Lower leg skin (tissue), 4 donors: ENCODE results near the gene PRR9. TPM values are rescaled to one million over a fixed set of nuclear protein-coding genes. Genes with fewer than 3 reads are reported as not detected.

Experiments used
- DNase-seq, 2 donors: peaks; one replicate each; pipeline ENCODE4 v3.0.0-alpha.2; 2019; ENCODE audit warnings: low spot score in 2 of 2
- H3K4me3 ChIP-seq: fragments of 200-600 bp; sonication (generic); 2 replicates; pipeline ENCODE4 v1.5.1; 2017; ENCODE audit warnings: mild to moderate bottlenecking, low read depth; ENCODE audit not compliant: poor library complexity, severe bottlenecking
- POLR2A ChIP-seq, 2 donors: fragments of 450-650 bp; IDR thresholded peaks; one replicate each; pipeline ENCODE4 v1.6.1; 2016 to 2017; ENCODE audit warnings: antibody characterized with exemption in 2 of 2, mild to moderate bottlenecking in 1 of 2, moderate library complexity in 1 of 2
- WGBS, 2 donors: methylation state at CpG; one replicate each; pipeline ENCODE4 v1.1.5; 2018; 5-methylcytosine and 5-hydroxymethylcytosine counted together
- intact Hi-C: fragments of 100-400 bp; cut with DNase I; formaldehyde crosslinking; loops from one replicate; pipeline ENCODE4 v1.15.0; 2023; ENCODE audit warnings: low total_unique reads
- total RNA-seq, 4 donors: library from RNA; depleted of rRNA; stranded (reverse); fragments of >200 nt; gene quantifications; one replicate each; pipeline ENCODE4 v1.1.0, GENCODE V29; 2016
- TF ChIP-seq, protein P1 (sequence below), 3 donors: fragments of 450-650 bp; IDR thresholded peaks; one replicate each; pipeline ENCODE4 v1.5.1; 2016; ENCODE audit warnings: antibody characterized with exemption in 3 of 3, mild to moderate bottlenecking in 3 of 3, moderate library complexity in 2 of 3

The PRR9 gene
- total RNA-seq, 4 donors from 2014 or later, result 0.34 to 46.0 (median 0.91) TPM

- DNase-seq, result no peak
- 58 to 71% methylated on average over 1 of the region's 1 CpG for WGBS, 2 donors
- no peak within 1 kb of the TSS for H3K4me3 ChIP-seq
- no peak for TF ChIP-seq POLR2A (IDR thresholded peaks at IDR 0.05)
- TF ChIP-seq, protein P1, sequence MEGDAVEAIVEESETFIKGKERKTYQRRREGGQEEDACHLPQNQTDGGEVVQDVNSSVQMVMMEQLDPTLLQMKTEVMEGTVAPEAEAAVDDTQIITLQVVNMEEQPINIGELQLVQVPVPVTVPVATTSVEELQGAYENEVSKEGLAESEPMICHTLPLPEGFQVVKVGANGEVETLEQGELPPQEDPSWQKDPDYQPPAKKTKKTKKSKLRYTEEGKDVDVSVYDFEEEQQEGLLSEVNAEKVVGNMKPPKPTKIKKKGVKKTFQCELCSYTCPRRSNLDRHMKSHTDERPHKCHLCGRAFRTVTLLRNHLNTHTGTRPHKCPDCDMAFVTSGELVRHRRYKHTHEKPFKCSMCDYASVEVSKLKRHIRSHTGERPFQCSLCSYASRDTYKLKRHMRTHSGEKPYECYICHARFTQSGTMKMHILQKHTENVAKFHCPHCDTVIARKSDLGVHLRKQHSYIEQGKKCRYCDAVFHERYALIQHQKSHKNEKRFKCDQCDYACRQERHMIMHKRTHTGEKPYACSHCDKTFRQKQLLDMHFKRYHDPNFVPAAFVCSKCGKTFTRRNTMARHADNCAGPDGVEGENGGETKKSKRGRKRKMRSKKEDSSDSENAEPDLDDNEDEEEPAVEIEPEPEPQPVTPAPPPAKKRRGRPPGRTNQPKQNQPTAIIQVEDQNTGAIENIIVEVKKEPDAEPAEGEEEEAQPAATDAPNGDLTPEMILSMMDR (IDR thresholded peaks at IDR 0.05), result no peak
- intact Hi-C loops, result no loop called here
These were observed 14.3 kb upstream of the PRR9 start, which contains the start of gene LELP1 for GRCh38 chr1:153203130-153203529. Gene LELP1 (plus strand): TSS chr1:153203430. CDS start chr1:153204708, 1,278 bp downstream.

DNA sequence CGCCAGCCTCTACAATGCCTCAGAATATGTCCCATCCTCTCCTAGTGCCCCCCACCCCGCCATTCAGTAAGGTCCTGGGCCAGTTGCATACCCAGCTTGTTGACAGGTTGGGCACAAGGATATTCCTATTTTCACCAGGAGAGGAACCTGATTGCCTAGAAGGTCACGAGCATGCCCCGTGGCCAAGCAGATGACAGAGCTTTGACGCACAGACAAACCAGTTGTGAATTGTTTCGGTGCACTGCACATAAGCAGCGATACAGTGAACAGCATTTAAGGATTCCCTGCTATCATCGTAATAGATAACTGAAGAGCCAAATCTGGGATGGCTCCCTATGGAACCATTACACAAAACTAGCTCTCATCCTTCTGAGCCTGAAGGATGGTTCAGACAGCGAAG lies 10.8 kb upstream of the PRR9 start:
- H3K4me3 ChIP-seq, result no peak overlapping the region
- intact Hi-C loops, result no loop called here
- TF ChIP-seq, protein P1 (IDR thresholded peaks at IDR 0.05), result no peak
- no peak for TF ChIP-seq POLR2A (IDR thresholded peaks at IDR 0.05)
- 89 to 92% methylated on average over 9 of the region's 9 CpGs for WGBS, 2 donors
- DNase-seq, result no peak

DNA sequence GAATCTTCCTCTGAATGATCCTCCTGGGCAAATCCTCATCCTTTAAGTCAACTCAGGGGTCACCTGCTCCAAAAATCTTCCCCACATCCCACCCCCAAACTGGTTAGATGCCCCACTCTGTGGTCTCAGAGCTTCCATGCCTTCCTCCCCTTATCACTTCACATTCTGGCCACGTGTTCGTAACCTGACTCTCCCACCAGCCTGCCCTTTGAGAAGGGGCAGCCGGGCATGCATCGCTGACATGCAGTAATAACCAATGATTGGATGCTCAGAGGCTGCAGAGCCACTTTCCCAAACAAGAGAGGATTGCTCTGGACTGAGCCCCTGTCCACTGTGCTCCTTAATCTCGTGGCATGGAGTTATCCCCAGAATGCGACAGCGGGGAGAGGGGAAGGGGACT lies 7.2 kb upstream of the PRR9 start:
- intact Hi-C loops, result no loop called here
- TF ChIP-seq, protein P1 (IDR thresholded peaks at IDR 0.05), result no peak
- TF ChIP-seq POLR2A (IDR thresholded peaks at IDR 0.05), result no peak
- 55 to 66% methylated on average over 7 of the region's 7 CpGs for WGBS, 2 donors
- DNase-seq, result no peak
- no peak overlapping the region for H3K4me3 ChIP-seq

GRCh38 chr1:153212201-153212600 lies 5.2 kb upstream of the PRR9 start:
- no peak overlapping the region for H3K4me3 ChIP-seq
- TF ChIP-seq, protein P1 (IDR thresholded peaks at IDR 0.05), result no peak
- no peak for TF ChIP-seq POLR2A (IDR thresholded peaks at IDR 0.05)
- no peak for DNase-seq
- 41 to 42% methylated on average over 5 of the region's 5 CpGs for WGBS, 2 donors
- intact Hi-C loops, result no loop called here

- no peak overlapping the region for H3K4me3 ChIP-seq
- no peak for TF ChIP-seq POLR2A (IDR thresholded peaks at IDR 0.05)
- TF ChIP-seq, protein P1 (IDR thresholded peaks at IDR 0.05), result no peak
- intact Hi-C loops, result no loop called here
- WGBS, 2 donors, result 95 to 98% methylated on average over 4 of the region's 4 CpGs
- no peak for DNase-seq
These were observed 3.9 kb upstream of the PRR9 start for GRCh38 chr1:153213519-153213918.

GRCh38 chr1:153217744-153218416 lies 496 bp downstream of the PRR9 start:
- DNase-seq, result no peak
- 70 to 71% methylated on average over 2 of the region's 2 CpGs for WGBS, 2 donors
- intact Hi-C loops, result no loop called here
- TF ChIP-seq POLR2A (IDR thresholded peaks at IDR 0.05), result no peak
- TF ChIP-seq, protein P1 (IDR thresholded peaks at IDR 0.05), result no peak
- H3K4me3 ChIP-seq, result no peak overlapping the region
